Central memory CD8-positive, alpha-beta T cell (primary cell): Measurements from ENCODE around the gene PTGR3.
A peak's percentile ranks its signal among the peaks of the same experiment; 100 is the strongest.

Experiments used
- ATAC-seq: fragments of 150-1000 bp; cut with Tn5 transposase; replicated peaks from 2 replicates; pipeline ENCODE4 v1.10.0; 2022; ENCODE audit warnings: mild to moderate bottlenecking, moderate FRiP score, moderate number of reproducible peaks; ENCODE audit not compliant: poor library complexity, severe bottlenecking; ENCODE audit errors: extremely low read depth
- DNase-seq, 2 donors: peaks; one replicate each; pipeline ENCODE4 v3.0.0; 2021; ENCODE audit warnings: low spot score in 2 of 2
- H3K27ac Mint-ChIP-seq: one replicate; pipeline ENCODE4 v1.8.0; 2022; ENCODE audit warnings: low read depth, mild to moderate bottlenecking, moderate library complexity, mixed read lengths
- H3K27me3 Mint-ChIP-seq: one replicate; pipeline ENCODE4 v1.8.0; 2022; ENCODE audit warnings: mixed read lengths
- H3K36me3 Mint-ChIP-seq: one replicate; pipeline ENCODE4 v1.8.0; 2022; ENCODE audit warnings: mild to moderate bottlenecking, moderate library complexity, mixed read lengths; ENCODE audit not compliant: insufficient read depth
- H3K4me1 Mint-ChIP-seq: one replicate; pipeline ENCODE4 v1.8.0; 2022; ENCODE audit warnings: mixed read lengths
- H3K4me3 Mint-ChIP-seq: one replicate; pipeline ENCODE4 v1.8.0; 2022; ENCODE audit warnings: mild to moderate bottlenecking, moderate library complexity, mixed read lengths
- H3K9me3 Mint-ChIP-seq: one replicate; pipeline ENCODE4 v1.8.0; 2022; ENCODE audit warnings: mixed read lengths

Gene PTGR3

DNA sequence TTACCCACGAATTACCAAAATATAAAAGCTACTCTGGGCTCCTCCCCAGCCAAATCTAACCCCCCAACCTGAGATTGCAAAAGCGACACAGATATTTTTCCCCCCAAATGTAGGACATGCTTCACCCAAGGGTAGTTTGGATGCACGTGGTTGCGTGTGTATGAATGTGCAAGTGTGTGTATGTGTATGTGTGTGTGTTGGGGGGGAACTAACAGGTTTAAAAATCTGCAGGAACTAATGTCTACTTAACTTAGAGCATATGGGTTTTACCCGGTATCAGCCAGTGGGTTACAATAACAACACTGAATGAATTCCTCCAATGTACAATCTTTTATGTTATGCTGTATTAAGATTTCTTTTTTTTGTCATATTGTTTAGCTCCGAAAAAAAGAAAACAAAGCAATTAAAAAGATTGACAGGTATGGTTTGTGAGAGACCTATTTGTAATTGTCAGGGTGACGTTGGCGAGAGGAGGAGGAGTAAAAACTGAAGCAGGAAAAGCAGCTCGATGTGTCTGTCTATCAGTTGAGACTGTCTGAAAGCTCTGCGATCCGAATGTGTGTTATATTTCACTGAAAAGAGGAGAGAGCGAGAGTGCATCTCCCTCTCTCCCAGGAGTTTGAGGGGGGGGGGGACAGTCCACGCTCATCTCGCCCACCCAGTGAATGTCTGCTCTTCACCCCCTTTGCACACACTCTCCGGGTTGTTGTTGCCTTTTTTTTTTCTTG is 1.5 kb upstream of the PTGR3 start, which contains the start of gene TSHZ1:
Gene TSHZ1, plus strand, starts transcription at position 524 of the 728 bp plus-strand sequence. CDS start 1,080 bp downstream, outside the sequence.
- Mint-ChIP-seq H3K9me3 (no peaks in the 10 kb centered on the region), H3K4me3 (peak within 1 kb of the TSS; percentile 98)
- DNase-seq = peak in 1 of 2 donors; percentile 62

GRCh38 chr18:75209951-75210258 is 966 bp upstream of the PTGR3 start:
- no peak for DNase-seq
- Mint-ChIP-seq H3K36me3 (peaks cover 24% of the 10 kb centered on the region), H3K9me3 (no peaks in the 10 kb centered on the region), H3K4me3 (peak overlapping the region; percentile 98), H3K27ac (peak overlapping the region; percentile 99), H3K4me1 (peaks cover 70% of the 10 kb centered on the region), H3K27me3 (no peaks in the 10 kb centered on the region)
- no peak for ATAC-seq

More for the DNA sequence above, 1.5 kb upstream of the PTGR3 start, which contains the start of gene TSHZ1:
- Mint-ChIP-seq H3K36me3 (peaks cover 24% of the 10 kb centered on the region), H3K27me3 (no peaks in the 10 kb centered on the region), H3K27ac (peak within 1 kb of the TSS; percentile 99), H3K4me1 (peaks cover 70% of the 10 kb centered on the region)
- peak; percentile 57 for ATAC-seq

- H3K36me3 Mint-ChIP-seq = peaks cover 22% of the 10 kb centered on the region
- ATAC-seq (no peak), DNase-seq (no peak)
- peak overlapping the region; percentile 98 for H3K4me3 Mint-ChIP-seq
- H3K9me3 Mint-ChIP-seq = no peaks in the 10 kb centered on the region
- no peaks in the 10 kb centered on the region for H3K27me3 Mint-ChIP-seq
- H3K27ac Mint-ChIP-seq = peak overlapping the region; percentile 99
- peaks cover 61% of the 10 kb centered on the region for H3K4me1 Mint-ChIP-seq
These were observed 157 bp downstream of the PTGR3 start for GRCh38 chr18:75208836-75209128.

- Mint-ChIP-seq H3K36me3 (peaks cover 22% of the 10 kb centered on the region), H3K9me3 (no peaks in the 10 kb centered on the region), H3K27ac (peak overlapping the region; percentile 98), H3K27me3 (no peaks in the 10 kb centered on the region), H3K4me3 (peak overlapping the region; percentile 98), H3K4me1 (peaks cover 60% of the 10 kb centered on the region)
- DNase-seq (peak in 1 of 2 donors; percentile 21), ATAC-seq (no peak)
These were observed 644 bp downstream of the PTGR3 start for GRCh38 chr18:75208155-75208835.

GRCh38 chr18:75207310-75208154 is 1.4 kb downstream of the PTGR3 start:
- peaks cover 53% of the 10 kb centered on the region for H3K4me1 Mint-ChIP-seq
- no peaks in the 10 kb centered on the region for H3K9me3 Mint-ChIP-seq
- peak overlapping the region; percentile 98 for H3K27ac Mint-ChIP-seq
- peak overlapping the region; percentile 98 for H3K4me3 Mint-ChIP-seq
- peaks cover 19% of the 10 kb centered on the region for H3K36me3 Mint-ChIP-seq
- no peaks in the 10 kb centered on the region for H3K27me3 Mint-ChIP-seq
- no peak for ATAC-seq
- DNase-seq = no peak

DNA sequence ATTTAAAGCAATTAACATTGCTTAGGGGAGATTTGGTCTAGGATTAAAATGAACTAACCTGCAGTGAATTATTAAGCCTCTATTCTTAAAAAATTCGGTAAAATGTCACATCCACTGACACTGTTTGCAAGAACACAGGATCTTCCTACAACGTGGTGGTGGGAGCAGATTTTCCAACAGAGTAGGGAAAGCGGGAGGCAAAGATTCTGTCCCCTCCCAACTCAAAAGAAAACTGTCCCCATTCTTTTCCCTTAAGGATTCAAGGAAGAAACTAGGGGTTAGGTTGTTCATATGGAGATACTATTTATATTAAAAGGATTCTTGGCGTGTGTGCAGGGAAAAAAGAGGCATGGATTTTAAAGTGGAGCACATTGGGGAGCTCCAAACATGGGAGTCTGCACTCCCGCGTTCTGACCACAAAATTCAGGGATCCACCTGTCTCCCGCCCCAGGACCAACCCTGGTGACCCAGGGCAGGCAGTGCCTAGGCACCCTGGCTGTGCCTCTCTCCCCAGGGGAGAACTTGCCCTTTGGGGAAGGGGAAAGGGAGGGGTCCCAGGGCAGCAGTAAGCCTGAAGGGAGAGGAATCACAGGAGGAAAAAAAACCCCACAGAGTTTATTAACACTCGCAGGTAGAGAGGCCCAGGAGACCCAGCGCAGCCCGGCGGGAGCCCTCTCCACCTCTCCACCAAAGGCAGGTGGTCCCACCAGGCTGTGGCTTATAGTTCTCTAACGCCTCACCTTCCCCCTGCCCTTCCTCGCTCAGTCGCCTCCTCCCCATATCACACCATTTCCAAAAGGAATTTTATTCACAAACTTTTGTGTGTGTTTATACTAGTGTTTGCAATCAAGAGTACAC is 2.3 kb downstream of the PTGR3 start:
- H3K4me1 Mint-ChIP-seq = peaks cover 50% of the 10 kb centered on the region
- peak overlapping the region; percentile 98 for H3K27ac Mint-ChIP-seq

GRCh38 chr18:75205514-75206132 is 3.3 kb downstream of the PTGR3 start:
- peak overlapping the region; percentile 78 for H3K27ac Mint-ChIP-seq
- no peaks in the 10 kb centered on the region for H3K9me3 Mint-ChIP-seq
- H3K27me3 Mint-ChIP-seq = no peaks in the 10 kb centered on the region
- ATAC-seq = no peak
- H3K4me1 Mint-ChIP-seq = peaks cover 50% of the 10 kb centered on the region
- DNase-seq = no peak
- peak overlapping the region; percentile 98 for H3K4me3 Mint-ChIP-seq
- peaks cover 24% of the 10 kb centered on the region for H3K36me3 Mint-ChIP-seq

More for the DNA sequence above, 2.3 kb downstream of the PTGR3 start:
- DNase-seq (no peak), ATAC-seq (no peak)
- Mint-ChIP-seq H3K27me3 (no peaks in the 10 kb centered on the region), H3K4me3 (peak overlapping the region; percentile 98), H3K36me3 (peaks cover 23% of the 10 kb centered on the region), H3K9me3 (no peaks in the 10 kb centered on the region)

DNA sequence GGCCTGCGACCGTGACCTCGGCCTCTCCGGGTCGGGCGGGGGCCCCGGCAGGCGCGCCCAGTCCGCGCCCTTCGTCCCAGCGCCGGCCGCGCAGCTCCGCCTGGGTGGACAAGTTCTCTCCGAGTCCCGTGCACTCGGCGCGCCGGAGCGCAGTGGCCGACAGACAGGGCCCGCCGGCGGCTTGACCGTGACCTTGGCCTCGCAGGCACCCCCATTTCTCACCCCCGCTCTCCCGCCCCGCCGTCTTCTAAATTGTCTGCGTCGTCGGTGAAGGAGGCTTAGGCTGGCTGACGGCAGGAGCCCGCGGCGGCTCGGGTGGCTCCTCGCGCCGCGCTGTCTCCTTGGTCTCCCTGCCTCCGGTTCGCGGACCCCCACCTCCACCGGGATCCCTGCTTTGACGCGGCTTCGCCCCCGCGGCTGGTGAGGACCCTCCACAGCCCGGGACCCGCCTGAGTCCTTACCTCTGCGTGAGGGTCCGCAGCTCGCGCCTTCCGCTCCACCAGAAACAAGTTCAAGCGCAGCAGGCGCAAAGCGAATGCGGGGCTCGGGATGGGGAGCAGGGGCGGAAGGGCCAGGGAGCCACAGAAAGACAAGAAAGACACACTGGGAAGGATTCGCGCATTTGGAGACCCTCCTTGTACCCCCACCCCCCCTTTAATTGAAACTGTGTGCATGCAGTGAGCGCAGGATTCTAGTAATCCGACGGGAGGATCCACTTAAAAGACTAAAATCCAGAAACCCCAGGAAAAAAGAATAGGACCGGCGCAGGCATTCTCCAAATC is 4.0 kb downstream of the PTGR3 start:
- ATAC-seq (no peak), DNase-seq (no peak)
- peak overlapping the region; percentile 98 for H3K4me3 Mint-ChIP-seq
- H3K9me3 Mint-ChIP-seq = no peaks in the 10 kb centered on the region
- H3K36me3 Mint-ChIP-seq = peaks cover 21% of the 10 kb centered on the region
- no peaks in the 10 kb centered on the region for H3K27me3 Mint-ChIP-seq
- H3K4me1 Mint-ChIP-seq = peaks cover 43% of the 10 kb centered on the region
- peak overlapping the region; percentile 78 for H3K27ac Mint-ChIP-seq

GRCh38 chr18:75204269-75204731 is 4.6 kb downstream of the PTGR3 start:
- peaks cover 46% of the 10 kb centered on the region for H3K4me1 Mint-ChIP-seq
- no peaks in the 10 kb centered on the region for H3K9me3 Mint-ChIP-seq
- DNase-seq = no peak
- no peak overlapping the region for H3K27ac Mint-ChIP-seq
- H3K4me3 Mint-ChIP-seq = no peak overlapping the region
- no peaks in the 10 kb centered on the region for H3K27me3 Mint-ChIP-seq
- peaks cover 26% of the 10 kb centered on the region for H3K36me3 Mint-ChIP-seq
- no peak for ATAC-seq

- Mint-ChIP-seq H3K4me3 (no peak overlapping the region), H3K27me3 (no peaks in the 10 kb centered on the region), H3K36me3 (peaks cover 26% of the 10 kb centered on the region), H3K9me3 (no peaks in the 10 kb centered on the region), H3K27ac (peak overlapping the region; percentile 10), H3K4me1 (peaks cover 47% of the 10 kb centered on the region)
- ATAC-seq (no peak), DNase-seq (no peak)
These were observed 5.3 kb downstream of the PTGR3 start for GRCh38 chr18:75203416-75204268.
